Endodermal cell (in vitro differentiated cells): Measurements from ENCODE around the gene FGFR2. TPM values are rescaled to one million over a fixed set of nuclear protein-coding genes. Genes with fewer than 3 reads are reported as not detected.

Experiments
- DNase-seq: peaks from one replicate; pipeline ENCODE4 v3.0.0-alpha.2; 2017
- H3K27ac ChIP-seq: 2 replicates; pipeline ENCODE4 v1.5.1; 2013; ENCODE audit warnings: mild to moderate bottlenecking, low read depth, low read length, moderate library complexity
- H3K27me3 ChIP-seq: 2 replicates; pipeline ENCODE4 v1.6.1; 2013; ENCODE audit warnings: mild to moderate bottlenecking, low read length, moderate library complexity; ENCODE audit not compliant: insufficient read depth, control insufficient read depth, poor library complexity, severe bottlenecking
- H3K36me3 ChIP-seq: 2 replicates; pipeline ENCODE4 v1.7.0; 2013; ENCODE audit warnings: mild to moderate bottlenecking, low read length, moderate library complexity; ENCODE audit not compliant: control insufficient read depth, insufficient read depth
- H3K4me1 ChIP-seq: one replicate; pipeline ENCODE4 v1.7.0; 2013; ENCODE audit warnings: low read length; ENCODE audit not compliant: control insufficient read depth, insufficient read depth
- H3K4me3 ChIP-seq: 2 replicates; pipeline ENCODE4 v1.5.1; 2013; ENCODE audit warnings: mild to moderate bottlenecking, low read length, moderate library complexity
- H3K9ac ChIP-seq: 2 replicates; pipeline ENCODE4 v1.6.1; 2013; ENCODE audit warnings: mild to moderate bottlenecking, low read length, moderate library complexity; ENCODE audit not compliant: poor library complexity, severe bottlenecking; ENCODE audit errors: extremely low read depth
- H3K9me3 ChIP-seq: 2 replicates; pipeline ENCODE4 v1.6.1; 2013; ENCODE audit warnings: mild to moderate bottlenecking, low read length, moderate library complexity; ENCODE audit not compliant: control insufficient read depth
- H3K27ac Mint-ChIP-seq: 2 replicates; pipeline ENCODE4 v1.8.0; 2020; ENCODE audit warnings: mixed read lengths
- H3K27me3 Mint-ChIP-seq: 2 replicates; pipeline ENCODE4 v1.8.0; 2021; ENCODE audit warnings: mild to moderate bottlenecking, mixed read lengths; ENCODE audit not compliant: insufficient read depth
- H3K36me3 Mint-ChIP-seq: 2 replicates; pipeline ENCODE4 v1.8.0; 2020; ENCODE audit warnings: low read depth, mixed read lengths
- H3K4me1 Mint-ChIP-seq: 2 replicates; pipeline ENCODE4 v1.8.0; 2020; ENCODE audit warnings: mixed read lengths
- H3K4me3 Mint-ChIP-seq: 2 replicates; pipeline ENCODE4 v1.8.0; 2020; ENCODE audit warnings: mild to moderate bottlenecking, moderate library complexity, mixed read lengths
- H3K9me3 Mint-ChIP-seq: 2 replicates; pipeline ENCODE4 v1.8.0; 2020; ENCODE audit warnings: mild to moderate bottlenecking, mixed read lengths
- CTCF ChIP-seq: fragments of 200-600 bp; sonication (generic); conservative IDR thresholded peaks from 2 replicates; pipeline ENCODE4 v1.5.0; 2021; ENCODE audit warnings: antibody characterized with exemption, mild to moderate bottlenecking
- WGBS, 2 experiments: methylation state at CpG; one replicate each; pipeline versions ENCODE4 v1.1.5 to v1.1.7; 2013; ENCODE audit warnings: missing lambda C conversion rate in 2 of 2, mixed read lengths in 1 of 2; ENCODE audit not compliant: insufficient coverage in 1 of 2, insufficient read length in 1 of 2; 5-methylcytosine and 5-hydroxymethylcytosine counted together
- total RNA-seq, 2 donors: library from RNA; stranded (reverse); fragmentation: NEBNext Ultra II Directional in 1 of 2; extraction: Animal tissue kit (Norgen Biotek cat#: 25700) in 1 of 2; gene quantifications; 2 replicates in 1 of 2; 3 replicates in 1 of 2; pipeline ENCODE4 v1.2.1, GENCODE V29; 2021

Gene FGFR2
- total RNA-seq, 2 donors from 2014 or later, result 56.5 to 77.0 TPM

DNA sequence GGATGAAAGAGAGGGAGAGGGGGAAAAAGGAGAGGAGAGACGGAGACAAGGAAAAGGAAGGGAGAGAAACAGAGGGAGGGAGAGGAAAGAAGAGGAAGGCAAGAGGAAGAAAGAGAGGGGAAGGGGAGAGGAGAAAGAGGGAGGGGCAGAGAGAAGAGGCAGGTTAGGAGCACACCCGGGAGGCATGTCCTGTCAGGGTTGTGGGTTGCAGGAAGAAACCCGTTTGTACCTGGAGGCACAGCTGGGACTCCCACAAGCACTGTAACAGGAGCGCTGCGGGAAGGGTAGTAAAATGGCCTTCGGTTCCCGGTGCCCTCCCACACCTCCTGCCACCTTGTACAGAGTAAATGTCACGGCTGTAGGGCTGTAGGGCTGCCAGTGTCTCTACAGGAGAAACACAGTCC is 24.7 kb downstream of the FGFR2 start:
- no peak for TF ChIP-seq CTCF
- no peaks in the 10 kb centered on the region for H3K9me3 ChIP-seq
- 88 to 91% methylated on average over 8 of the region's 8 CpGs for WGBS, 2 experiments
- H3K27me3 ChIP-seq, result no peaks in the 10 kb centered on the region
- H3K9ac ChIP-seq, result no peak overlapping the region
- no peak overlapping the region for H3K4me3 ChIP-seq
- no peak overlapping the region for H3K27ac ChIP-seq
- peaks cover 10% of the 10 kb centered on the region for H3K36me3 ChIP-seq
- H3K4me1 ChIP-seq, result no peaks in the 10 kb centered on the region
- no peak for DNase-seq
- Mint-ChIP-seq H3K27me3 (no peaks in the 10 kb centered on the region), H3K36me3 (peaks cover 29% of the 10 kb centered on the region), H3K4me1 (peaks cover 43% of the 10 kb centered on the region), H3K9me3 (no peaks in the 10 kb centered on the region), H3K27ac (no peak overlapping the region), H3K4me3 (no peak overlapping the region)

GRCh38 chr10:121572859-121573537 is 25.2 kb downstream of the FGFR2 start:
- no peak overlapping the region for H3K27ac Mint-ChIP-seq

GRCh38 chr10:121570315-121570714 is 27.9 kb downstream of the FGFR2 start:
- no peak for TF ChIP-seq CTCF
- H3K36me3 Mint-ChIP-seq, result peaks cover 21% of the 10 kb centered on the region
- no peak overlapping the region for H3K4me3 ChIP-seq
- no peak overlapping the region for H3K27ac ChIP-seq
- peak overlapping the region; percentile 74 for H3K27ac Mint-ChIP-seq
- H3K9me3 Mint-ChIP-seq, result no peaks in the 10 kb centered on the region
- WGBS, 2 experiments, result 93 to 100% methylated on average over 2 to 5 of the region's 5 CpGs
- H3K4me1 ChIP-seq, result no peaks in the 10 kb centered on the region
- no peaks in the 10 kb centered on the region for H3K9me3 ChIP-seq
- peaks cover 52% of the 10 kb centered on the region for H3K4me1 Mint-ChIP-seq
- no peaks in the 10 kb centered on the region for H3K27me3 Mint-ChIP-seq
- H3K27me3 ChIP-seq, result no peaks in the 10 kb centered on the region
- no peak overlapping the region for H3K4me3 Mint-ChIP-seq
- H3K36me3 ChIP-seq, result peaks cover 5% of the 10 kb centered on the region
- DNase-seq, result no peak
- H3K9ac ChIP-seq, result no peak overlapping the region

More at GRCh38 chr10:121572859-121573537, 25.2 kb downstream of the FGFR2 start:
- Histone ChIP-seq H3K27me3 (no peaks in the 10 kb centered on the region), H3K9ac (no peak overlapping the region), H3K27ac (no peak overlapping the region), H3K4me3 (no peak overlapping the region), H3K4me1 (no peaks in the 10 kb centered on the region), H3K36me3 (peaks cover 10% of the 10 kb centered on the region), H3K9me3 (no peaks in the 10 kb centered on the region)
- DNase-seq, result no peak
- no peak overlapping the region for H3K4me3 Mint-ChIP-seq
- TF ChIP-seq CTCF, result no peak
- H3K9me3 Mint-ChIP-seq, result no peaks in the 10 kb centered on the region
- H3K36me3 Mint-ChIP-seq, result peaks cover 25% of the 10 kb centered on the region
- WGBS, 2 experiments, result 87 to 90% methylated on average over 14 of the region's 14 CpGs
- H3K4me1 Mint-ChIP-seq, result peaks cover 43% of the 10 kb centered on the region
- H3K27me3 Mint-ChIP-seq, result no peaks in the 10 kb centered on the region
